GM13977 (cell line): ENCODE data around the gene CNTF.
"Not testable (repeated sequence)": the region's sequence is repeated elsewhere in the genome, so short reads cannot be mapped to it uniquely, and the experiment has no call there.

Experiments used
- DNase-seq: peaks from one replicate; pipeline ENCODE4 v3.0.0; 2012; ENCODE audit warnings: low spot score
- CTCF ChIP-seq: IDR thresholded peaks from 2 replicates; pipeline ENCODE4 v1.5.1; 2012; ENCODE audit warnings: mild to moderate bottlenecking, control low read depth; ENCODE audit not compliant: insufficient read depth; ENCODE audit errors: extremely low read depth, missing control alignments
- in situ Hi-C: fragments of 300-500 bp; cut with MboI; formaldehyde crosslinking; loops from one replicate; pipeline ENCODE4 v1.12.0; 2022; ENCODE audit warnings: low sequenced_read_pairs, low pct_unique_long_range_greater_than_20kb, mixed read lengths, inconsistent platforms; ENCODE audit not compliant: unreplicated experiment

CNTF gene, protein sequence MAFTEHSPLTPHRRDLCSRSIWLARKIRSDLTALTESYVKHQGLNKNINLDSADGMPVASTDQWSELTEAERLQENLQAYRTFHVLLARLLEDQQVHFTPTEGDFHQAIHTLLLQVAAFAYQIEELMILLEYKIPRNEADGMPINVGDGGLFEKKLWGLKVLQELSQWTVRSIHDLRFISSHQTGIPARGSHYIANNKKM

GRCh38 chr11:58622344-58622743, at the start of gene CNTF:
Gene CNTF (plus strand): TSS chr11:58622665. CDS start chr11:58622753, 88 bp downstream.
- DNase-seq, result no peak
- in situ Hi-C loops, result no loop called here
- no peak for TF ChIP-seq CTCF

DNA sequence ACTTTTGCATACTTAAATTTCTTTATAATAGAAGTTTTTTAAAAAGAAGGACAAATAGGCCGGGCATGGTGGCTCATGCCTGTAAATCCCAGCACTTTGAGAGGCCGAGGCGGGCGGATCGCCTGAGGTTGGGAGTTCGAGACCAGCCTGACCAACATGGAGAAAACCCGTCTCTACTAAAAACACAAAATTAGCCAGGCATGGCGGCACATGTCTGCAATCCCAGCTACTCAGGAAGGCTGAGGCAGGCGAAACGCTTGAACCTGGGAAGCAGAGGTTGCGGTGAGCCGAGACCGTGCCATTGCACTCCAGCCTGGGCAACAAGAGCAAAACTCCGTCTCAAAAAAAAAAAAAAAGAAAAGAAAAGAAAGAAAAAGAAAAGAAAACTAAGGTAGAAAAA, 49.6 kb upstream of the CNTF start:
- in situ Hi-C loops, DNase-seq: not testable (repeated sequence)

DNA sequence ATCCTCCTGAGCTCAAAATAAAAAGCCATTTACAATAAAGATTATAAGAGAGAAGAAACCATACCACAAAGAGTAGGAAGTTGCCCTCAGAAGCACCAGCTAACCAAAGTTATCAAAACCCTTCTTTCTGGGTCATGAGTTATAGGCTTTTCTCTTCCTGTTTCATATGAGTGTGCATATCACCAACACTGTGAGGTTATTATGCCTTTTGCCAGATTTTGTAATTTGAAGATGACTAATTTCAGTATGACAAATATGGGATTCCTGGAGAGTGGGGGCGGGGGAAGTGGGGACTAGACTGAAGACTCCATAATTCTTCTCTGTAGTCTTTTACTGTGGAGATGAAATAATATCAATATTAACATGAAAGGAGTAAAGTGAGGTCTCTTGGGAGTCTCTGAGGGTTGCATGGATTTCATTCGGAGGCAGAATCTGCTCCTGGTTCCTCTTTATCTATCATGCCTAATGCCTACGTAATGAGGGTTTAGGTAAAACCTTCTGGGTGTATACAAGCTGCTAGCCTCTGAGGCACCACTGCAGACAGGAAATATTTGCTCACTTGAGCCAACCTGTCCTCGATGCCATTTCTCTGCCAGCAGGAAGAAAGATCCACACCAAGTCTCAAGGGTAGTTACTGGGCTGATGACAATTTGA, 48.9 kb upstream of the CNTF start:
- peak; percentile 18 for DNase-seq
- TF ChIP-seq CTCF, result no peak
- in situ Hi-C loops, result no loop called here

GRCh38 chr11:58574881-58575280, 47.6 kb upstream of the CNTF start:
- in situ Hi-C loops, result no loop called here
- TF ChIP-seq CTCF, result no peak
- DNase-seq, result no peak

- TF ChIP-seq CTCF, result peak; percentile 41
- DNase-seq, result peak; percentile 25
- in situ Hi-C loops, result no loop called here
These were observed 47.0 kb upstream of the CNTF start, which contains the start of gene LPXN for GRCh38 chr11:58575377-58576020. Gene LPXN (minus strand): TSS chr11:58575856. CDS start chr11:58575772, 84 bp downstream.

GRCh38 chr11:58576887-58577471, 45.5 kb upstream of the CNTF start:
- peak; percentile 44 for TF ChIP-seq CTCF
- in situ Hi-C loops, result no loop called here
- DNase-seq, result no peak
